Measurements from ENCODE around the gene AKR7A3.
"Not testable (repeated sequence)": the region's sequence is repeated elsewhere in the genome, so short reads cannot be mapped to it uniquely, and the experiment has no call there.

AKR7A3 gene

GRCh38 chr1:19256301-19256700 is 32.3 kb downstream of the AKR7A3 start:
- not testable (repeated sequence) for DNase-seq

- peak in 2 of 58 donors; percentile 23 to 25 for DNase-seq
Measured at GRCh38 chr1:19255288-19255687, 33.3 kb downstream of the AKR7A3 start.

- DNase-seq, result peak in 20 of 58 donors; percentile 6 to 78 (median 28)
Measured at GRCh38 chr1:19254416-19254815, 34.2 kb downstream of the AKR7A3 start.

GRCh38 chr1:19251305-19252196 is 37.0 kb downstream of the AKR7A3 start, which contains the start of the genes EMC1 and MRTO4:
EMC1 (minus strand) TSS chr1:19251524; CDS start chr1:19251509, 15 bp downstream.
MRTO4 (plus strand) TSS chr1:19251805; CDS start chr1:19251836, 31 bp downstream.
- DNase-seq, result peak; percentile 6 to 97 (median 85)

- DNase-seq, result no peak
Measured at GRCh38 chr1:19250629-19251304, 37.8 kb downstream of the AKR7A3 start.

- peak in 36 of 58 donors; percentile 3 to 61 (median 24) for DNase-seq
Measured at GRCh38 chr1:19240673-19241538, 47.7 kb downstream of the AKR7A3 start.

- no peak for DNase-seq
Measured at GRCh38 chr1:19239876-19240275, 48.7 kb downstream of the AKR7A3 start.

GRCh38 chr1:19234224-19234623 is 54.3 kb downstream of the AKR7A3 start:
- DNase-seq, result no peak
